ENCODE measurements around the gene DDAH2. TPM values are rescaled to one million over a fixed set of nuclear protein-coding genes. Genes with fewer than 3 reads are reported as not detected.
A peak's percentile ranks its signal among the peaks of the same experiment; 100 is the strongest.

Gene DDAH2
- total RNA-seq, 1 experiment from 2014 or later, result 68.2 TPM

DNA sequence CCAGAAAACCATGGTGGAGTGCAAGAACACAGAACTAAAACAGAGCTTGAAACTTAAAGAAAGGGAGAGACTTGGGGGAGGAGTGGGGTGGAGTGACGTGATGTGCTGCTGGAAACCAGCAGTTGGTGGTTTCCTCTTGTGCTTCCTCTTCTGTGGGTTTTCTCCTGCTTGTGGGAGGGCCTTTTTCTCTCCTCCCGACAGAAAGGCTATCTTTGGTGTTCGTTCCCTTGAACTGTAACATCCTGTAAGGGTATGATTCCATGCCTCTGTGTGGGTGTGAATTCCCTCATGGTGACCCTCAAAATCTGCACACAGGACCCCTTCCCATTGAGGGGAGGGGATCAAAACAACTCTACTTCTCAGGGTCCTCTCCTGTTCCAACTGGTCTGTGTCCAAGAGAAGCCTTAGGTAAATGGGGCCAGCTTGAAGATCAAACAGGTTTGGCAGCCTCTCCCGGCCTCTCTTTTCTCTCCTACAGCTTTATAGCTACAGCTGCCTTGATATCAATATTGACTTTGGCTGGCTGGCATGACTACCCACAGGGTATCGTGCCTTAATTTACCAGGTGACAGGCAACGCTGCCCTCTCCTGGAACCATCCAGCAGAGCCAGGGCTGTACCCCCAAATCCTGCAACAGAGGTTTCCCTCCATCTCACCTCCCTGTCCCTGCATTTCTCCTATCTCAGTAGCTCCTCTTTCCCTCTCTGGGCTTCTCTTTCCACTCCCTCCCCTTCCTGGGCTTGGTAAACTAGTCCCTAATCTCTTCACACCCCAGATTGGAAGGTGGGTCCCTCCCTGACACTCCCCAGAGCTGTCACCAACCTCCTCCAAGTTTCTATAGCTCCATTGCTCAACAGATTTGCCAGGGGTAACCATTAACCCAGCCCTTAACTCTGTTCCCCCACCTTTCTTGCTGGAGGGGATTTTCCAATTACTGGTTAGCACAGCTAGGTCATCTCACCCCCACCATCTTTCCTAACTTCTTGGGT is 9.2 kb upstream of the DDAH2 start:
- ChIA-PET CTCF (no interaction called here), POLR2A (ENCODE audit: low non-redundant PET) (interaction anchor here (0.5 kb wide), 1 partner anchor 62 kb away, joined by 6 read pairs; no protein-coding TSS in a partner anchor)
- H3K27ac ChIP-seq (ENCODE audit: low read depth, low read length, poor library complexity, severe bottlenecking), result peak overlapping the region; percentile 95
- peaks cover 33% of the 10 kb centered on the region for H3K36me3 ChIP-seq (ENCODE audit: insufficient read depth, low read length, poor library complexity, severe bottlenecking)
- intact Hi-C loops (cut with micrococcal nuclease; ENCODE audit: unreplicated experiment), result loop anchor here (1.0 to 10.0 kb wide), 4 partner anchors 54 to 193 kb away; partner anchors contain the start of genes ATP6V1G2, DDX39B, GPANK1 and NFKBIL1
- H3K27me3 ChIP-seq (replicated peaks; ENCODE audit: insufficient read depth, low read depth, low read length, poor library complexity), result no peaks in the 10 kb centered on the region
- TF ChIP-seq, protein P1, sequence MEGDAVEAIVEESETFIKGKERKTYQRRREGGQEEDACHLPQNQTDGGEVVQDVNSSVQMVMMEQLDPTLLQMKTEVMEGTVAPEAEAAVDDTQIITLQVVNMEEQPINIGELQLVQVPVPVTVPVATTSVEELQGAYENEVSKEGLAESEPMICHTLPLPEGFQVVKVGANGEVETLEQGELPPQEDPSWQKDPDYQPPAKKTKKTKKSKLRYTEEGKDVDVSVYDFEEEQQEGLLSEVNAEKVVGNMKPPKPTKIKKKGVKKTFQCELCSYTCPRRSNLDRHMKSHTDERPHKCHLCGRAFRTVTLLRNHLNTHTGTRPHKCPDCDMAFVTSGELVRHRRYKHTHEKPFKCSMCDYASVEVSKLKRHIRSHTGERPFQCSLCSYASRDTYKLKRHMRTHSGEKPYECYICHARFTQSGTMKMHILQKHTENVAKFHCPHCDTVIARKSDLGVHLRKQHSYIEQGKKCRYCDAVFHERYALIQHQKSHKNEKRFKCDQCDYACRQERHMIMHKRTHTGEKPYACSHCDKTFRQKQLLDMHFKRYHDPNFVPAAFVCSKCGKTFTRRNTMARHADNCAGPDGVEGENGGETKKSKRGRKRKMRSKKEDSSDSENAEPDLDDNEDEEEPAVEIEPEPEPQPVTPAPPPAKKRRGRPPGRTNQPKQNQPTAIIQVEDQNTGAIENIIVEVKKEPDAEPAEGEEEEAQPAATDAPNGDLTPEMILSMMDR (conservative IDR thresholded peaks at IDR 0.05; ENCODE audit: low read depth, low read length), result peak; percentile 51
- no peak for TF ChIP-seq EZH2 (IDR thresholded peaks at IDR 0.05; ENCODE audit: borderline replicate concordance, low read depth, low read length, poor library complexity, severe bottlenecking)
- peak; percentile 85 for DNase-seq (ENCODE audit: low spot score)
- H3K4me1 ChIP-seq (ENCODE audit: insufficient read depth, low read length, poor library complexity, severe bottlenecking), result peaks cover 43% of the 10 kb centered on the region
- no peaks in the 10 kb centered on the region for H3K9me3 ChIP-seq (ENCODE audit: low read depth, low read length, poor library complexity, severe bottlenecking)
- no TSS peak for BruUV-seq (replicated peaks)
- peak overlapping the region; percentile 12 for H3K4me3 ChIP-seq (ENCODE audit: low read depth, low read length, poor library complexity, severe bottlenecking)

DNA sequence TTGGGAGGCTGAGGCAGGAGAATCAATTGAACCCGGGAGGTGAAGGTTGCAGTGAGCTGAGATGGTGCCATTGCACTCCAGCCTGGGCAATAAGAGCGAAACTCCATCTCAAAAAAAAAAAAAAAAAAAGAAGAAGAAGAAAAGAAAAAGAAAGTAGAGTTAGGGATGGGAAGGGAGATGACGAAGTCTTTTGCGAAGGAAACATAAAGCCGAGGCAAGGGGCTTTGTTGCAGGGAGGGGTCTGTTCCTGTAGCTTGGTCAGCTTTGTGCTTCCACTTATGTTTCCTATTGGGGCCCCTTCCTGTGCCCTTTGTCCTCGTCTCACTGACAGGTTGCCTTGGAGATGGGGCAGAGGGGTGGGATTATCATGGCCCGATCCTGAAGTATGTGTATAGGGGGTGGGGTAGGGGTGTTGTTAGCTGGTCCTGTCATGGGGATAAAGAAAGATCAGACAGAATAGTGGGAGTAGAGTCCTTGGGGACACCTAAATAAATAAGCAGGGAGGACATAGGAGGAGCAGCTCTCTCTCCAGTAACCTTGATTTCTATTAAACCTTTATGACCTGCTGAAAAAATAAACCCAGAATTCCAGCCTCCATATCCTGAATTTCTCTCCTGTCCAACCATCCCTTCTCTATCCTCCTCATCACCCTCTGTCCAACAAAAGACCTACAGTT is 8.4 kb upstream of the DDAH2 start:
- no peaks in the 10 kb centered on the region for H3K9me3 ChIP-seq (ENCODE audit: low read depth, low read length, poor library complexity, severe bottlenecking)
- H3K36me3 ChIP-seq (ENCODE audit: insufficient read depth, low read length, poor library complexity, severe bottlenecking), result peaks cover 33% of the 10 kb centered on the region
- intact Hi-C loops (cut with micrococcal nuclease; ENCODE audit: unreplicated experiment), result loop anchor here (1.0 to 10.0 kb wide), 3 partner anchors 55 to 193 kb away; partner anchors contain the start of genes ATP6V1G2, DDX39B and NFKBIL1
- POLR2A ChIA-PET (ENCODE audit: low non-redundant PET), result no interaction called here
- peak; percentile 40 for DNase-seq (ENCODE audit: low spot score)
- CTCF ChIA-PET, result no interaction called here
- TF ChIP-seq, protein P1 (conservative IDR thresholded peaks at IDR 0.05; ENCODE audit: low read depth, low read length), result no peak
- TF ChIP-seq EZH2 (IDR thresholded peaks at IDR 0.05; ENCODE audit: borderline replicate concordance, low read depth, low read length, poor library complexity, severe bottlenecking), result no peak
- H3K27ac ChIP-seq (ENCODE audit: low read depth, low read length, poor library complexity, severe bottlenecking), result peak overlapping the region; percentile 95
- peak overlapping the region; percentile 12 for H3K4me3 ChIP-seq (ENCODE audit: low read depth, low read length, poor library complexity, severe bottlenecking)
- no peaks in the 10 kb centered on the region for H3K27me3 ChIP-seq (replicated peaks; ENCODE audit: insufficient read depth, low read depth, low read length, poor library complexity)
- H3K4me1 ChIP-seq (ENCODE audit: insufficient read depth, low read length, poor library complexity, severe bottlenecking), result peaks cover 43% of the 10 kb centered on the region
- no TSS peak for BruUV-seq (replicated peaks)

DNA sequence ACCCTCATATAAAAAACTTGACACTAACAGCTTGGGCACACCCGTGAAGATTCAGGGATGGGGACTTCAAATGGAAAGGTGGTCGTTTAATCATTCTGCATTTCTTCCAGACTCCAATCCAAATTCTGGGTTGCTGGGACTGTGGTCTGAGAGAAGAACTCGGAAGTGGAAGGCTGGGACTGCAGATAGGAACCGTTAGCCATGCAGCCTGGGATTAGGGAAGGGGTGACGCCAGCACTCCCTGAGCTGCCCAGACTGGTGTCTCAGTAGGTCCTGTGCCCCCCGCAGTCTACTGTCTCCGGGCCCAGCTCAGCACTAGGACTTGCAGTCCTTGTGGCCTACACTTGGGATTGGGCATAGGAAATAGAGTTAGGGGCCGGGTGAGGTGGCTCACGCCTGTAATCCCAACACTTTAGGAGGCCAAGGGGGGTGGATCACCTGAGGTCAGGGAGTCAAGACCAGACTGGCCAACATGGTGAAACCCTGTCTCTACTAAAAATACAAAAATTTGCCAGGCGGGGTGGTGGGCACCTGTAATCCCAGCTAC is 7.7 kb upstream of the DDAH2 start:
- intact Hi-C loops (cut with micrococcal nuclease; ENCODE audit: unreplicated experiment), result loop anchor here (1.0 to 10.0 kb wide), 3 partner anchors 55 to 192 kb away; partner anchors contain the start of genes ATP6V1G2, DDX39B and NFKBIL1
- Histone ChIP-seq H3K9me3 (ENCODE audit: low read depth, low read length, poor library complexity, severe bottlenecking) (no peaks in the 10 kb centered on the region), H3K4me1 (ENCODE audit: insufficient read depth, low read length, poor library complexity, severe bottlenecking) (peaks cover 43% of the 10 kb centered on the region), H3K27me3 (replicated peaks; ENCODE audit: insufficient read depth, low read depth, low read length, poor library complexity) (no peaks in the 10 kb centered on the region), H3K4me3 (ENCODE audit: low read depth, low read length, poor library complexity, severe bottlenecking) (peak overlapping the region; percentile 77), H3K27ac (ENCODE audit: low read depth, low read length, poor library complexity, severe bottlenecking) (peak overlapping the region; percentile 95), H3K36me3 (ENCODE audit: insufficient read depth, low read length, poor library complexity, severe bottlenecking) (peaks cover 33% of the 10 kb centered on the region)
- no peak for TF ChIP-seq EZH2 (IDR thresholded peaks at IDR 0.05; ENCODE audit: borderline replicate concordance, low read depth, low read length, poor library complexity, severe bottlenecking)
- TF ChIP-seq, protein P1 (conservative IDR thresholded peaks at IDR 0.05; ENCODE audit: low read depth, low read length), result no peak
- ChIA-PET POLR2A (ENCODE audit: low non-redundant PET) (interaction anchor here (0.5 to 0.7 kb wide), 2 partner anchors 91 to 1053 kb away, joined by 3 read pairs; partner anchors contain the start of gene HSPA1B), CTCF (interaction anchor here (1.5 kb wide), 1 partner anchor 54 kb away, joined by 4 read pairs; no protein-coding TSS in a partner anchor)
- DNase-seq (ENCODE audit: low spot score), result no peak
- BruUV-seq (replicated peaks), result no TSS peak

Data from A673 (cell line).